Cardiac ventricle fibroblast (primary cell): ENCODE results near the gene SPPL2C. TPM values are rescaled to one million over a fixed set of nuclear protein-coding genes. Genes with fewer than 3 reads are reported as not detected.

Experiments used
- total RNA-seq: library from RNA; depleted of rRNA; stranded (reverse); fragments of >200 nt; gene quantifications from 2 replicates; pipeline ENCODE4 v1.2.3, GENCODE V29; 2015

SPPL2C gene
- not detected in 2 replicates for total RNA-seq

GRCh38 chr17:45844695-45845375 lies at the start of gene SPPL2C:
Gene SPPL2C (plus strand): TSS chr17:45844881. CDS start chr17:45844907, 26 bp downstream.

GRCh38 chr17:45894022-45894784 lies 49.5 kb downstream of the SPPL2C start, which contains the start of gene MAPT:
Gene MAPT (plus strand): TSS chr17:45894554. CDS start chr17:45962338, 67,784 bp downstream.

Other genes with a start within 250 kb of the SPPL2C start
- gene CRHR1, start 60.6 kb upstream of the SPPL2C start, total RNA-seq, result not detected in 2 replicates
- 0.56 and 2.8 TPM in 2 replicates for gene MAPT, start 49.7 kb downstream of the SPPL2C start, total RNA-seq
- gene STH, start 154.4 kb downstream of the SPPL2C start, total RNA-seq, result not detected in 2 replicates